HepG2 (cell line): Measurements from ENCODE around the gene LSM11. TPM values are rescaled to one million over a fixed set of nuclear protein-coding genes. Genes with fewer than 3 reads are reported as not detected.

Experiments used
- CBX5 ChIP-seq: sonication (generic); formaldehyde crosslinking; IDR thresholded peaks from 2 replicates; pipeline ENCODE4 v1.4.0; 2020; ENCODE audit warnings: missing genetic modification reagents, borderline replicate concordance
- GABPB1 ChIP-seq: IDR thresholded peaks from 2 replicates; pipeline ENCODE4 v1.6.1; 2016; ENCODE audit warnings: mild to moderate bottlenecking, missing genetic modification reagents, moderate library complexity, missing compliant biosample characterization
- HMG20B ChIP-seq: conservative IDR thresholded peaks from 2 replicates; pipeline ENCODE4 v1.6.1; 2016; ENCODE audit warnings: missing genetic modification reagents, missing compliant biosample characterization
- KDM6A ChIP-seq: IDR thresholded peaks from 2 replicates; pipeline ENCODE4 v1.6.1; 2016; ENCODE audit warnings: low read depth
- NCOA1 ChIP-seq: sonication (generic); formaldehyde crosslinking; IDR thresholded peaks from 2 replicates; pipeline ENCODE4 v1.9.0; 2021; ENCODE audit warnings: missing genetic modification reagents
- PRDM15 ChIP-seq: sonication (generic); formaldehyde crosslinking; IDR thresholded peaks from 2 replicates; pipeline ENCODE4 v1.4.0; 2020; ENCODE audit warnings: missing genetic modification reagents
- RERE ChIP-seq: IDR thresholded peaks from 2 replicates; pipeline ENCODE4 v1.6.1; 2016; ENCODE audit warnings: low read depth, missing genetic modification reagents, missing compliant biosample characterization
- SCMH1 ChIP-seq: sonication (generic); formaldehyde crosslinking; IDR thresholded peaks from 2 replicates; pipeline ENCODE4 v1.9.0; 2021; ENCODE audit warnings: missing genetic modification reagents, mild to moderate bottlenecking, borderline replicate concordance
- SIN3A ChIP-seq: IDR thresholded peaks from 2 replicates; pipeline ENCODE4 v1.6.1; 2011; ENCODE audit warnings: low read depth, mild to moderate bottlenecking, control low read depth, low read length, borderline replicate concordance
- ZKSCAN8 ChIP-seq: IDR thresholded peaks from 2 replicates; pipeline ENCODE4 v1.6.1; 2016; ENCODE audit warnings: borderline replicate concordance, missing genetic modification reagents, missing compliant biosample characterization
- ZNF253 ChIP-seq: sonication (generic); formaldehyde crosslinking; IDR thresholded peaks from 2 replicates; pipeline ENCODE4 v1.8.0; 2022; ENCODE audit warnings: mild to moderate bottlenecking, missing genetic modification reagents, borderline replicate concordance
- ZNF3 ChIP-seq: IDR thresholded peaks from 2 replicates; pipeline ENCODE4 v1.7.0; 2017; ENCODE audit warnings: inconsistent platforms
- ZNF496 ChIP-seq: sonication (generic); formaldehyde crosslinking; IDR thresholded peaks from 2 replicates; pipeline ENCODE4 v1.8.1; 2023; ENCODE audit warnings: mild to moderate bottlenecking, moderate library complexity, missing genetic modification reagents; ENCODE audit not compliant: insufficient replicate concordance
- ZNF672 ChIP-seq: sonication (generic); formaldehyde crosslinking; IDR thresholded peaks from 2 replicates; pipeline ENCODE4 v1.8.1; 2022; ENCODE audit warnings: missing genetic modification reagents
- ZNF816 ChIP-seq: sonication (generic); formaldehyde crosslinking; IDR thresholded peaks from 2 replicates; pipeline ENCODE4 v1.8.0; 2022; ENCODE audit warnings: missing genetic modification reagents, mild to moderate bottlenecking, borderline replicate concordance
- polyA plus RNA-seq, 8 experiments: library from polyadenylated mRNA; depleted of rRNA in 3 of 8; stranded (reverse) in 7 of 8; unstranded in 1 of 8; fragments of >200 nt; fragmentation: Illumina TruSeq in 4 of 8; extraction: Trizol in 4 of 8; gene quantifications; 2 replicates each; pipeline versions ENCODE4 v1.2.1 to v1.2.3, GENCODE V29; 2011 to 2016; ENCODE audit warnings: low read depth in 4 of 8, missing spikeins in 1 of 8, mixed read lengths in 1 of 8; ENCODE audit not compliant: insufficient read depth in 1 of 8
- total RNA-seq, 5 experiments: library from RNA; depleted of rRNA; stranded (reverse); fragments of >200 nt; fragmentation: Illumina TruSeq; extraction: Trizol; gene quantifications; 2 replicates each; pipeline ENCODE4 v1.2.3, GENCODE V29; 2016; ENCODE audit warnings: low read depth in 1 of 5

Gene LSM11
- total and polyA plus RNA-seq, 2 of the 13 experiments (the other 11 are each of a cell fraction or from before 2014, with no cell fraction given): 4.5 to 7.2 TPM

GRCh38 chr5:157731272-157732129 lies 12.0 kb upstream of the LSM11 start, which contains the start of gene THG1L (continued):
- TF ChIP-seq RERE (CRISPR knock-in tag): no peak
- no peak for TF ChIP-seq ZNF816
- TF ChIP-seq GABPB1 (CRISPR knock-in tag): peak; percentile 95
- TF ChIP-seq KDM6A: no peak
- no peak for TF ChIP-seq ZKSCAN8 (CRISPR knock-in tag)
- no peak for TF ChIP-seq ZNF3
- no peak for TF ChIP-seq CBX5
- no peak for TF ChIP-seq PRDM15 (CRISPR knock-in tag)
- no peak for TF ChIP-seq ZNF672 (CRISPR knock-in tag)
- TF ChIP-seq SIN3A: peak; percentile 90
- TF ChIP-seq ZNF496 (CRISPR knock-in tag): no peak
- no peak for TF ChIP-seq NCOA1
- no peak for TF ChIP-seq HMG20B
- TF ChIP-seq SCMH1: no peak
- TF ChIP-seq ZNF253 (CRISPR knock-in tag): no peak
